ENCODE measurements around the gene SSH2. TPM values are rescaled to one million over a fixed set of nuclear protein-coding genes. Genes with fewer than 3 reads are reported as not detected.

SSH2 gene
- total and polyA plus RNA-seq, 9 of the 15 experiments (the other 6 are each of a cell fraction or from before 2014, with no cell fraction given): 3.9 to 16.1 (median 10.2) TPM

GRCh38 chr17:29622337-29623282 is 307.4 kb downstream of the SSH2 start, which contains the start of gene CORO6 (continued):
- TF ChIP-seq UBTF (IDR thresholded peaks at IDR 0.05; ENCODE audit: borderline replicate concordance in 1 of 2, low read depth in 2 of 2, low read length in 2 of 2): 0 out of 4 replicates have a peak, but pooled peaks of 1 of the 2 experiments have one; percentile 40
- peak; percentile 25; the same call in 1 of the 2 replicates for TF ChIP-seq E2F4 (CRISPR knock-in tag; IDR thresholded peaks at IDR 0.05; ENCODE audit: low read depth)
- no peak for TF ChIP-seq HES1 (IDR thresholded peaks at IDR 0.05; ENCODE audit: low read depth)
- peak; percentile 68; the same call in 1 of the 2 replicates for TF ChIP-seq RB1 (IDR thresholded peaks at IDR 0.05; ENCODE audit: low read depth)
- 0 out of 2 replicates have a peak, but pooled peaks have one; percentile 66 for TF ChIP-seq KAT7 (CRISPR knock-in tag; IDR thresholded peaks at IDR 0.05; ENCODE audit: borderline replicate concordance)
- TF ChIP-seq, protein P1, sequence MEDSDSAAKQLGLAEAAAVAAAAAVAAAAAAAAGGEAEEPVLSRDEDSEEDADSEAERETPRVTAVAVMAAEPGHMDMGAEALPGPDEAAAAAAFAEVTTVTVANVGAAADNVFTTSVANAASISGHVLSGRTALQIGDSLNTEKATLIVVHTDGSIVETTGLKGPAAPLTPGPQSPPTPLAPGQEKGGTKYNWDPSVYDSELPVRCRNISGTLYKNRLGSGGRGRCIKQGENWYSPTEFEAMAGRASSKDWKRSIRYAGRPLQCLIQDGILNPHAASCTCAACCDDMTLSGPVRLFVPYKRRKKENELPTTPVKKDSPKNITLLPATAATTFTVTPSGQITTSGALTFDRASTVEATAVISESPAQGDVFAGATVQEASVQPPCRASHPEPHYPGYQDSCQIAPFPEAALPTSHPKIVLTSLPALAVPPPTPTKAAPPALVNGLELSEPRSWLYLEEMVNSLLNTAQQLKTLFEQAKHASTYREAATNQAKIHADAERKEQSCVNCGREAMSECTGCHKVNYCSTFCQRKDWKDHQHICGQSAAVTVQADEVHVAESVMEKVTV (CRISPR knock-in tag; IDR thresholded peaks at IDR 0.05): no peak
- TF ChIP-seq TBP (optimal IDR thresholded peaks at IDR 0.05; ENCODE audit: low read depth, low read length): peak; percentile 49
